Right ventricle myocardium inferior (tissue), 1 donor: ENCODE measurements around the gene SEMA4G. TPM values are rescaled to one million over a fixed set of nuclear protein-coding genes. Genes with fewer than 3 reads are reported as not detected.
A peak's percentile ranks its signal among the peaks of the same experiment; 100 is the strongest.

Experiments
- ATAC-seq: fragments of 200-7000 bp; cut with Tn5 transposase; one replicate; pipeline ENCODE4 v1.9.1; 2020; ENCODE audit warnings: mild to moderate bottlenecking, moderate library complexity
- DNase-seq: peaks from one replicate; pipeline ENCODE4 v3.0.0; 2021; ENCODE audit errors: missing footprints
- intact Hi-C: fragments of 100-400 bp; cut with DNase I; formaldehyde crosslinking; loops from one replicate; pipeline ENCODE4 v1.11.0; 2022
- microRNA-seq: library from miRNA; unstranded; fragments of <30 nt; microRNA quantifications from one replicate; pipeline ENCODE4 v1.2.0, GENCODE V29; 2020
- total RNA-seq: library from RNA; stranded (reverse); fragmentation: NEBNext Ultra II Directional; extraction: Animal tissue kit (Norgen Biotek cat#: 25700); gene quantifications from one replicate; pipeline ENCODE4 v1.2.1, GENCODE V29; 2021
- donor health status: DM: no; HTN: yes; CAD: no; lungs with severe emphysema.

Gene SEMA4G
- total RNA-seq, 1 donor from 2014 or later = 1.5 TPM

- intact Hi-C loops = loop anchor here (1.0 to 10.0 kb wide), 3 partner anchors 20 to 450 kb away; partner anchors contain the start of gene SEMA4G
- ATAC-seq = peak; percentile 68
Observed at GRCh38 chr10:101014230-101014884, 45.1 kb downstream of the SEMA4G start.

GRCh38 chr10:101014966-101015581, 45.8 kb downstream of the SEMA4G start:
- ATAC-seq = no peak
- no peak for DNase-seq
- intact Hi-C loops = loop anchor here (1.0 to 10.0 kb wide), 3 partner anchors 21 to 450 kb away; partner anchors contain the start of gene SEMA4G

More at GRCh38 chr10:101014230-101014884, 45.1 kb downstream of the SEMA4G start:
- DNase-seq = peak; percentile 92

- ATAC-seq (no peak), DNase-seq (peak; percentile 47)
- intact Hi-C loops = loop anchor here (2.0 to 10.0 kb wide), 2 partner anchors 47 to 451 kb away; partner anchors contain the start of gene SEMA4G
Observed at GRCh38 chr10:101015582-101015973, 46.3 kb downstream of the SEMA4G start.

DNA sequence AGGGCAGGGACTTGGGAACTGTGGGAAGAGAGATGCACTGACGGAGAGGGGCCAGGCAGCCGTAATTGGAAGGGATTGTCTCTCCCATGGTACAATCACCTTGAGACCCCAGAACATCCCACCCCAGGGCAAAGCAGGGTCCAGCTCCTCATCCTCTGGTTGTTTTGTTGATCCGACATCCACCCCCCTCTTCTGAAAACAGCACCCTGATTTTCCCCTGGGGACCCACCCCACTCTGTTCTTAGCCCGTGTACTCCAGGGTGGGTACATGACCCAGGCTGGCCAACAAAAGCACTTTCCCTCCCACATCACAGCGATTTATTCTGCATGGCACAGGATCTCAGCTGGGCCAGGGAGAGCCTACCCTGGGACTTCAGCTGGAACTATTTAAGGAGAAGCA, 47.5 kb downstream of the SEMA4G start:
- ATAC-seq (no peak), DNase-seq (no peak)
- intact Hi-C loops = loop anchor here (10.0 kb wide), 1 partner anchor 452 kb away; no protein-coding TSS in a partner anchor

DNA sequence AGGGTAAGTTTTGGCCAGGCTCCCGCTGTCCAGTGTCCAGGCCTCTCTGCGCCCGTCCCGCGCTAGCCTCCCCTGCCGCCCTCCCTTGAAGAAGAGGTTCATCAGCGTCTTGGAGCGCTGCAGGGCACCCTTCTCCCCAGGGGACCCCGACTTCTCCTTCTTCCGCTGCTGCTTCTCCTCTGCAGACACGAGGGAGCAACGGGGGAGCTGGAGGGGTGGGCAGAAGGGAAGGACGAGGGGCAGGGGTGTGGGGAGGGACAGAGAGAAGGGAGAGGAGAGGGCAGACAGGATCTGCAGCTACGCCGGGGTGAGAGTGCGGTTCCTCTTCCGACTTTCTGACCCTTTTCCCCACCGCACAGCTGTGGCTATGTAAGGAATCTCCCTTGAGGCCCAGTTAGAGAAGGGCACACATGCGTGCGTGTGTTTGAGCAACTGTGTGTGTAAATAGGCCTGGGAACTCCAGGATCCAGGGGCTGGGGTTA, 48.9 kb downstream of the SEMA4G start:
- intact Hi-C loops = loop anchor here (10.0 kb wide), 1 partner anchor 453 kb away; no protein-coding TSS in a partner anchor
- peak; percentile 48 for DNase-seq
- ATAC-seq = peak; percentile 7

DNA sequence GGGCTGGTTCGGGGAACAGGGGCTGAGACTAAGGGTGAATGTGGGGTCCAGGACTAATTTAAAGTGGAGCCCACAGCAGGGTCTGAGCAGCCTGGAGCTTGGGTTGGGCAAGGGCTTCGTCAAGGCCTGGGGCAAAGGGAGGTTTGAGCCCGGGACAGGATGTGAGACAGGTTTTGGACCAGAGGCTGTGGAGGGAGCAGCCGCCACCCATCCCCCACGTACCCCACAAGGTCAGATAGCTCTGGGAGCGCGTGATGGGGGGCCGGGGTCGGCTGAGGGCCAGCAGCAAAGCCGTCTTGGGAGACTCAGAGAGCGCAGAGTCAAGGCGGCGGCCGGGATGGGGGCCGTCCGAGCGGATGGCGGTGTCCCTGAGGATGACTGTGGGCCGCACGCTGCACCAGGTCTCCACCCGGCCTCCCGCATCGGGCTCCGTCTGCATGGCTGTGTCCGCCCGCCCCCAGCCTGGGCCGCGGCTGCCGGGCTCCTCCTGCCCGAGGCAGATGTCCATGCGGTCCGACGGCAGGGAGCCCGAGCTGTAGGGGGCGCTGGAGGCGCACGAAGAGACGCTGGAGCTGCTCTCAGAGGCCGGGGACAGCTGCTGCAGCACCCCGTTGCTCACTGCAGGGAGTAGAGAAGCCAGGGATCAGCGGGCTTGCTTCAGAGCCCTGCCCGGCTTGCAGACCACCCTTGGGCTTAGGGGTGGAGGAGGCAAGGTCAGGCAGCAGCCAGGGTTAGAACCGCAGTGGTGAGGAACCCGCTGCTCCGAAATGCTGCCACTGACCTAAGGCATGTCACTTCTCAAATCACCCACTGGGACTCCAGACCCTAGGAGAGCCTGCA, 49.5 kb downstream of the SEMA4G start:
- intact Hi-C loops = loop anchor here (10.0 kb wide), 1 partner anchor 454 kb away; no protein-coding TSS in a partner anchor
- DNase-seq (peak; percentile 90), ATAC-seq (peak; percentile 69)

Small RNA genes within 50 kb of the gene (microRNA-seq; reads per million reads assigned to microRNA genes)
- gene MIR608 = not detected

Other genes with a start within 250 kb of the SEMA4G start
- gene PAX2, start 223.9 kb upstream of the SEMA4G start, total RNA-seq = not detected
- gene SLF2, start 56.5 kb upstream of the SEMA4G start, total RNA-seq = 17.0 TPM
- 58.3 TPM for gene MRPL43, start 18.0 kb downstream of the SEMA4G start, total RNA-seq
- gene TWNK, start 18.0 kb downstream of the SEMA4G start, total RNA-seq = 6.6 TPM
- 43.4 TPM for gene LZTS2, start 30.3 kb downstream of the SEMA4G start, total RNA-seq
- 0.22 TPM for gene PDZD7, start 61.6 kb downstream of the SEMA4G start, total RNA-seq
- 14.1 TPM for gene SFXN3, start 61.7 kb downstream of the SEMA4G start, total RNA-seq
- gene KAZALD1, start 92.5 kb downstream of the SEMA4G start, total RNA-seq = 4.8 TPM
- not detected for gene TLX1, start 161.8 kb downstream of the SEMA4G start, total RNA-seq